Measurements from ENCODE around the gene KAT2B. TPM values are rescaled to one million over a fixed set of nuclear protein-coding genes. Genes with fewer than 3 reads are reported as not detected.
A peak's percentile ranks its signal among the peaks of the same experiment; 100 is the strongest.

The KAT2B gene
- total RNA-seq, 3 donors from 2014 or later: 27.2 to 49.1 (median 27.5) TPM

DNA sequence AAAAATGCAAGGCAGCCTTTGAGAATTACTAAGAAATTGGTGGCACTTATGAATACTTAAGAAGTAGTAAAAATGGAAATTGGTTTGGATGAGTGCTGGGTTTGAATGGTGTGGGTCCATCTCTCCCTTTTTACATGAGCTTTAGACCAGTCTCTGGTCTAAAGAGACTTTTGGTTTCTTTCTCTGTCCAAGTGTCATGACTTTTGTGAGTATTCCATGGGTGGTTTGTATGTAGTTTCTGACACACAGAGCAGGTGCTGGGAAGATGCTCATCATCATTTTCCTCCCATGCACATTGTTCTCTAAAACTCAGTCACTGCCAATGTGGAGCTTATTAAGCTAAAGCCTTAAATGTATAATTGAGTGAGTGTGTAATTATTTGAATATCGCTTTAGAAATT, 63.5 kb downstream of the KAT2B start:
- Histone ChIP-seq H3K4me3 (no peak overlapping the region), H3K9me3 (no peaks in the 10 kb centered on the region), H3K36me3 (ENCODE audit: low read depth) (no peaks in the 10 kb centered on the region), H3K4me1 (ENCODE audit: low read depth) (no peaks in the 10 kb centered on the region)
- ATAC-seq (no peak), DNase-seq (no peak)
- intact Hi-C loops (cut with DNase I, micrococcal nuclease): no loop called here
- TF ChIP-seq, protein P1, sequence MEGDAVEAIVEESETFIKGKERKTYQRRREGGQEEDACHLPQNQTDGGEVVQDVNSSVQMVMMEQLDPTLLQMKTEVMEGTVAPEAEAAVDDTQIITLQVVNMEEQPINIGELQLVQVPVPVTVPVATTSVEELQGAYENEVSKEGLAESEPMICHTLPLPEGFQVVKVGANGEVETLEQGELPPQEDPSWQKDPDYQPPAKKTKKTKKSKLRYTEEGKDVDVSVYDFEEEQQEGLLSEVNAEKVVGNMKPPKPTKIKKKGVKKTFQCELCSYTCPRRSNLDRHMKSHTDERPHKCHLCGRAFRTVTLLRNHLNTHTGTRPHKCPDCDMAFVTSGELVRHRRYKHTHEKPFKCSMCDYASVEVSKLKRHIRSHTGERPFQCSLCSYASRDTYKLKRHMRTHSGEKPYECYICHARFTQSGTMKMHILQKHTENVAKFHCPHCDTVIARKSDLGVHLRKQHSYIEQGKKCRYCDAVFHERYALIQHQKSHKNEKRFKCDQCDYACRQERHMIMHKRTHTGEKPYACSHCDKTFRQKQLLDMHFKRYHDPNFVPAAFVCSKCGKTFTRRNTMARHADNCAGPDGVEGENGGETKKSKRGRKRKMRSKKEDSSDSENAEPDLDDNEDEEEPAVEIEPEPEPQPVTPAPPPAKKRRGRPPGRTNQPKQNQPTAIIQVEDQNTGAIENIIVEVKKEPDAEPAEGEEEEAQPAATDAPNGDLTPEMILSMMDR (IDR thresholded peaks at IDR 0.05): no peak

DNA sequence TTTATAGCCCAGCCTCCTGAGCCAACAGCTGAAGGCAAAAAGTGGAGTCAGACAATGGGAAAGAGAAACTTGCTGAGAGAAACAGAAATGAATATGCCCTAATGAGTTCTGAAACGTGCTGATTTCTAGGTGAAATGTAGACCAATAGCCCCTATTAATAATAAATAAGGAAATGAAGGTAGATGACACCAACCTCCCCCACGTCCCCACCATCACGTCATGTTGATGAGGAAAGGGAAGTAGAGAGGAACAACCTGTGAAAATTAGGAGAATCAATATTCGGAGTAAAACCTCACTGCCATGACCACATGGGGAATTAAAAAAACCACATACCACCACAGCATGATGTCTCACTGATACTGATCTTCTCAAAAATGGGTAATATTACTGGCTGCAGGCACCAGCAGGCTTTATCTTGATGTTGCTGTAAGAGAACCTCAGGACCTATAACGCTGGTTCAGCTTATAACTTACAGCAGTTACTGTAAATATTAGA, 64.0 kb downstream of the KAT2B start:
- ATAC-seq: peak; percentile 48

DNA sequence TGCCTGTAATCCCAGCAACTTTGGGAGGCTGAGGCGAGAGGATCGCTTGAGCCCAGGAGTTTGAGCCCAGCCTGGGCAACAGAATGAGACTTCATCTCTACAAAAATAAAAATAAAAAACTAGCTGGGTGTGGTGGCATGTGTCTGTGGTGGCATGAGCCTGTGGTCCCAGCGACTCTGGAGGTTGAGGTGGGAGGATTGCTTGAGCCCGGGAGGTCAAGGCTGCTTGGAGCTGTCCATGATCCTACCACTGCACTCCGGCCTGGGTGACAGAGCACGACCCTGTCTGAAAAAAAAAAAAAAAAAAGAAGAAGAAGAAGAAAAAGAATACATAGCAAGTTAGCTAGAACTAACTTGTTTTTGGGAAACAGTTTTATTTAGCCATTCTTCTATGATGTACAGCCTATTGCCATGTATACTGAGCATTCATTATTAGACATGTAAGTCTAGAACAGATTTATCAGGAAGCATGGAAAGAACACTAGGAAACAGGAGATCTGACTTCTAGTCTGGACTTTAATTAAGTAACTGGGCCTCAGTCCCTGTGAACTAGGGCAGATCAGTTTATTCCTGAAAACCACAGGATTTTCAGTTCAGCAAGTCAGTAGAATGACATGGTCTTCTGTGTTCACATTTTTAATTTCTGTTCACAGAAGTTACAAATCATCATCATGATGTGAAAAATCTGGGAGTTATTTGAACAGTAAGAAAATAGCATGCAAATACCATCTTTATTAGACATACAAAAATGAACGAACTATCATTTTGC, 65.5 kb downstream of the KAT2B start:
- intact Hi-C loops (cut with DNase I, micrococcal nuclease): no loop called here
- DNase-seq (no peak), ATAC-seq (no peak)
- no peaks in the 10 kb centered on the region for H3K4me1 ChIP-seq (ENCODE audit: low read depth)
- no peaks in the 10 kb centered on the region for H3K36me3 ChIP-seq (ENCODE audit: low read depth)
- TF ChIP-seq, protein P1 (IDR thresholded peaks at IDR 0.05): no peak
- no peaks in the 10 kb centered on the region for H3K9me3 ChIP-seq
- no peak overlapping the region for H3K4me3 ChIP-seq

More for the DNA sequence above, 64.0 kb downstream of the KAT2B start:
- Histone ChIP-seq H3K36me3 (ENCODE audit: low read depth) (no peaks in the 10 kb centered on the region), H3K4me1 (ENCODE audit: low read depth) (no peaks in the 10 kb centered on the region), H3K4me3 (no peak overlapping the region), H3K9me3 (no peaks in the 10 kb centered on the region)
- TF ChIP-seq, protein P1 (IDR thresholded peaks at IDR 0.05): no peak
- DNase-seq: peak in 1 of 3 donors; percentile 17
- intact Hi-C loops (cut with DNase I, micrococcal nuclease): no loop called here

DNA sequence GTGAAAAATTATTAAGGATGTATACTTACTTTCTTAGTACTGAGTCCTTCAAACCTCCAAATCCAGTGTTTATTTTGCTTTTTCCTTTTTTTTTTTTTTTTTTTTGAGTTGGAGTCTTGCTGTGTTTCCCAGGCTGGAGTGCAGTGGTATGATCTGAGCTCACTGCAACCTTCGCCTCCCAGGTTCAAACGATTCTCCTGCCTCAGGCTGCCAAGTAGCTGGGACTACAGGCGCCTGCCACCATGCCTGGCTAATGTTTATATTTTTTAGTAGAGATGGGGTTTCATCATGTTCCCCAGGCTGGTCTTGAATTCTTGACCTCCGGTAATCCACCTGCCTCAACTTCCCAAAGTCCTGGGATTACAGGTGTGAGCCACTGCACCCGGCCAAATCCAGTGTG, 67.5 kb downstream of the KAT2B start:
- DNase-seq (no peak), ATAC-seq (no peak)
- Histone ChIP-seq H3K9me3 (no peaks in the 10 kb centered on the region), H3K36me3 (ENCODE audit: low read depth) (no peaks in the 10 kb centered on the region), H3K4me1 (ENCODE audit: low read depth) (no peaks in the 10 kb centered on the region), H3K4me3 (no peak overlapping the region)
- intact Hi-C loops (cut with DNase I, micrococcal nuclease): no loop called here
- TF ChIP-seq, protein P1 (IDR thresholded peaks at IDR 0.05): no peak

DNA sequence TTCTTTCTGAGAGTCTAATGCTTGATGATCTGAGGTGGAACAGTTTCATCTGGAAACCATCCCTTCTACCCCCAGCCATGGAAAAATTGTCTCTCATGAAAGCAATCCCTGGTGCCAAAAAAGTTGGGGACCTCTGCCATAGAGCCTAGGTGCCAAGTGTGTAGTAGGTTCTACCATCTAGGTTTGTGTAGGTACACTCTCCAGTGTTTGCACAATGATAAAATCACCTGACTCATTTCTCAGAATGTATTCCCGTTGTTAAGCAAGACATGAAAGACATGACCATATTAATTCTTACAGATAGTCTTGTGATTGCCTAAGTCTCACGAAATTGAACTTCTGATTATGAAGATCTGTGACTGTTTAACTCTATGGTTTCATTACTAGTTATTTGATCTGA, 68.6 kb downstream of the KAT2B start:
- intact Hi-C loops (cut with DNase I, micrococcal nuclease): no loop called here
- Histone ChIP-seq H3K36me3 (ENCODE audit: low read depth) (no peaks in the 10 kb centered on the region), H3K4me3 (no peak overlapping the region), H3K4me1 (ENCODE audit: low read depth) (no peaks in the 10 kb centered on the region), H3K9me3 (no peaks in the 10 kb centered on the region)
- ATAC-seq (no peak), DNase-seq (no peak)
- TF ChIP-seq, protein P1 (IDR thresholded peaks at IDR 0.05): no peak

Measured in mucosa of descending colon (tissue), 3 donors.